ENCODE data around the gene AFMID.

Gene AFMID

DNA sequence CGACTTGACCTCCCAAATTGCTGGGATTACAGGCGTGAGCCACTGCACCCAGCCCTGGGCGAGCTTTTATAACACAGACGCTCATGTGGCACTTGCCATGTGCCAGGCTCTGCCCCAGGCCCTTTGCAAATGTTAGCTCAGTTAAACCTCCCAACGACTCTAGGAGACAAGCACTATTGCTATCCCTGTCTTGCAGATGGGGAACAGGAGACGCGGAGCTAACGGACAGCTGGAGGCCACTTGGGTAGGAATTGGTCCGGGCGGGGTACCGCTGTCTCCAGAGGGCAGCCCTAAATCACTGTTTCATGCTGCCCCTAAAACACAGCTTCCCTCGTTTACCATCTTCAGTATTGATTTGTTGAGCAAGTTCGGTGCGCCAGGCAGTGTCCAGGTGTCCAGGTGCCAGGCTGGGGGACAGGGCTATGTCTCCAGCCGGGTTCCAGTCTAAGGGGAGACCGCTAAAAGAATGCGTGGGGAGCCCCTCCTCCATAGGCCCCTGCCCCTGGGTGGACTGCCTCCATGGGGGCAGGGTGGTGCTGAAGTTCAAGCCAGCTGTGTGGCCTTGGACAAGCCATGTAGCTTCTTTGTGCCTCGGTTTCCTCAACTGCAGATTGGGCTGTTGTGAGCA lies 68.0 kb downstream of the AFMID start:
- no peaks in the 10 kb centered on the region for H3K36me3 ChIP-seq (ENCODE audit: insufficient read depth, low read length)
- 94% methylated on average over 18 of the region's 18 CpGs for WGBS
- no peak overlapping the region for H3K9ac ChIP-seq (ENCODE audit: low read depth, low read length)
- H3K27ac ChIP-seq (ENCODE audit: low read depth, low read length): no peak overlapping the region
- no peaks in the 10 kb centered on the region for H3K9me3 ChIP-seq (ENCODE audit: insufficient read depth, low read depth, low read length)
- no peak overlapping the region for H3K4me3 ChIP-seq (ENCODE audit: low read length)
- H3K4me1 ChIP-seq (ENCODE audit: insufficient read depth, low read length): peaks cover 25% of the 10 kb centered on the region
- H3K27me3 ChIP-seq (ENCODE audit: insufficient read depth, low read length): no peaks in the 10 kb centered on the region

- H3K27ac ChIP-seq (ENCODE audit: low read depth, low read length): no peak overlapping the region
- no peaks in the 10 kb centered on the region for H3K9me3 ChIP-seq (ENCODE audit: insufficient read depth, low read depth, low read length)
- no peaks in the 10 kb centered on the region for H3K27me3 ChIP-seq (ENCODE audit: insufficient read depth, low read length)
- peaks cover 20% of the 10 kb centered on the region for H3K4me1 ChIP-seq (ENCODE audit: insufficient read depth, low read length)
- WGBS: 82% methylated on average over 14 of the region's 14 CpGs
- no peaks in the 10 kb centered on the region for H3K36me3 ChIP-seq (ENCODE audit: insufficient read depth, low read length)
- no peak overlapping the region for H3K4me3 ChIP-seq (ENCODE audit: low read length)
- no peak overlapping the region for H3K9ac ChIP-seq (ENCODE audit: low read depth, low read length)
These were observed 69.0 kb downstream of the AFMID start for GRCh38 chr17:78255953-78256706.

DNA sequence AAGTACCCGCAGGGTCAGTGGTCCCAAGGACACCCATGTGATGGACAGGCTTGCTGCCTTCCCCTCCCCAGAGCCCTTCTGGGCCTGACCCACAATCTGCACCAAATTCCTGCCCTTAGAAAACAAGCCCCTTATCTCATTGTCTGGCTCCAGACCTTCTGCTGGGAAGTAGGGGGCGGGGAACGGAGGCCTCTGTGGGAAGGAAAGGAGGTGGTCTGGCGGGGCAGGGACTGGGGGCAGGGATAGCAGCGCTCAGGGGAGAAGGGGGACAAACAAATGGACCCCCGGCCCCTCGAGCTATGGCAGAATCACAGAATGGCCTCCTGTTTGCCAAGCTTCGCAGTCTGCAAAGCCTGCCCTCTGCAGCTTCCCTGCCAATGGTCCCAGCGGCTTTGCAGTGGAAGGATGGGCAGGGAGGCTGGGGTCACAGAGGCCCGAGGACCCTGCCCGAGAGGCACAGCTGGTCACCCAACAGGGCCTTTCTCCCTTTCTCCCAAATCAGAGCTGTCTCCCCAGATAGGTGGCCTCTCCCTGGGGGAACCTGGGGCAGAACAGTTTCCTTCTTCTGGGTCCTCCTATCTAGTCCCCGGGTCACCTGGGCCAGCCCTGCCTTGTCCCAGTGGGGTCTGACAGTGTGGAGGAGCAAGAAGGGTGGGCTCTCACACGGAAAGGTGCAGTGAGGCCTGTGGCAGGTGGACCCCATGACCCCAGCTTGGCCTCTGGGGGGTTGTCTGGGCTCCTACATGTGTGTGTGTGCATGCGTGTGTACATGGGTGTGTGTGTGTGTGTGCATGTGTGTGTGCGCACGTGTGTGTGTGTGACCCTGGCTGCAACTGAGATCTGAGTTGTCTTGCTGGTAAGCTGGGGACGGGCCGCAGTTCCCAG lies 69.8 kb downstream of the AFMID start:
- 56% methylated on average over 18 of the region's 18 CpGs for WGBS

More for the DNA sequence above, 69.8 kb downstream of the AFMID start:
- H3K27ac ChIP-seq (ENCODE audit: low read depth, low read length): no peak overlapping the region; the same call in 1 of the 2 replicates
- H3K9me3 ChIP-seq (ENCODE audit: insufficient read depth, low read depth, low read length): no peaks in the 10 kb centered on the region
- H3K4me3 ChIP-seq (ENCODE audit: low read length): no peak overlapping the region
- H3K4me1 ChIP-seq (ENCODE audit: insufficient read depth, low read length): peaks cover 20% of the 10 kb centered on the region
- no peaks in the 10 kb centered on the region for H3K27me3 ChIP-seq (ENCODE audit: insufficient read depth, low read length)
- H3K9ac ChIP-seq (ENCODE audit: low read depth, low read length): no peak overlapping the region
- no peaks in the 10 kb centered on the region for H3K36me3 ChIP-seq (ENCODE audit: insufficient read depth, low read length)

Data from HUES64 (cell line).